HL-60 (cell line): Measurements from ENCODE around the gene TBC1D22B.

ENCODE experiments used
- POLR2AphosphoS5 ChIP-seq: IDR thresholded peaks from 2 replicates; pipeline ENCODE4 v1.6.1; 2012; ENCODE audit warnings: low read depth
- REST ChIP-seq: IDR thresholded peaks from 2 replicates; pipeline ENCODE4 v1.6.1; 2012; ENCODE audit warnings: low read depth; ENCODE audit not compliant: insufficient replicate concordance
- SPI1 ChIP-seq: IDR thresholded peaks from 2 replicates; pipeline ENCODE4 v1.6.1; 2012; ENCODE audit warnings: low read depth, mild to moderate bottlenecking, borderline replicate concordance
- TF ChIP-seq, protein P1 (sequence below): IDR thresholded peaks from one replicate; pipeline ENCODE4 v1.5.1; 2011; ENCODE audit warnings: low read length, control low read depth, inconsistent platforms; ENCODE audit not compliant: insufficient read depth

- TF ChIP-seq, protein P1, sequence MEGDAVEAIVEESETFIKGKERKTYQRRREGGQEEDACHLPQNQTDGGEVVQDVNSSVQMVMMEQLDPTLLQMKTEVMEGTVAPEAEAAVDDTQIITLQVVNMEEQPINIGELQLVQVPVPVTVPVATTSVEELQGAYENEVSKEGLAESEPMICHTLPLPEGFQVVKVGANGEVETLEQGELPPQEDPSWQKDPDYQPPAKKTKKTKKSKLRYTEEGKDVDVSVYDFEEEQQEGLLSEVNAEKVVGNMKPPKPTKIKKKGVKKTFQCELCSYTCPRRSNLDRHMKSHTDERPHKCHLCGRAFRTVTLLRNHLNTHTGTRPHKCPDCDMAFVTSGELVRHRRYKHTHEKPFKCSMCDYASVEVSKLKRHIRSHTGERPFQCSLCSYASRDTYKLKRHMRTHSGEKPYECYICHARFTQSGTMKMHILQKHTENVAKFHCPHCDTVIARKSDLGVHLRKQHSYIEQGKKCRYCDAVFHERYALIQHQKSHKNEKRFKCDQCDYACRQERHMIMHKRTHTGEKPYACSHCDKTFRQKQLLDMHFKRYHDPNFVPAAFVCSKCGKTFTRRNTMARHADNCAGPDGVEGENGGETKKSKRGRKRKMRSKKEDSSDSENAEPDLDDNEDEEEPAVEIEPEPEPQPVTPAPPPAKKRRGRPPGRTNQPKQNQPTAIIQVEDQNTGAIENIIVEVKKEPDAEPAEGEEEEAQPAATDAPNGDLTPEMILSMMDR, result no peak
- TF ChIP-seq POLR2AphosphoS5 (no peak), SPI1 (no peak), REST (no peak)
These were observed 4.0 kb upstream of the TBC1D22B start for GRCh38 chr6:37253486-37254007.
